Fibroblast of skin of right biceps (primary cell): ENCODE measurements around the gene EPHA2.

Experiments used
- DNase-seq: peaks from one replicate; pipeline ENCODE4 v3.0.0-alpha.2; 2013

EPHA2 gene

GRCh38 chr1:16133007-16133961 is 22.6 kb downstream of the EPHA2 start:
- no peak for DNase-seq

- no peak for DNase-seq
These were observed 23.5 kb downstream of the EPHA2 start for GRCh38 chr1:16132325-16132785.

- no peak for DNase-seq
These were observed 24.1 kb downstream of the EPHA2 start for GRCh38 chr1:16131636-16132324.

- no peak for DNase-seq
These were observed 25.0 kb downstream of the EPHA2 start for GRCh38 chr1:16130827-16131226.

GRCh38 chr1:16129921-16130543 is 25.8 kb downstream of the EPHA2 start:
- DNase-seq = no peak

GRCh38 chr1:16129316-16129715 is 26.6 kb downstream of the EPHA2 start:
- no peak for DNase-seq

GRCh38 chr1:16128338-16128741 is 27.5 kb downstream of the EPHA2 start:
- DNase-seq = no peak

GRCh38 chr1:16127676-16128337 is 28.1 kb downstream of the EPHA2 start:
- DNase-seq = no peak

GRCh38 chr1:16126743-16127515 is 28.9 kb downstream of the EPHA2 start:
- no peak for DNase-seq

- no peak for DNase-seq
These were observed 29.7 kb downstream of the EPHA2 start for GRCh38 chr1:16126160-16126559.

- DNase-seq = no peak
These were observed 30.4 kb downstream of the EPHA2 start for GRCh38 chr1:16125483-16125882.

GRCh38 chr1:16125088-16125470 is 30.8 kb downstream of the EPHA2 start:
- DNase-seq = no peak

- no peak for DNase-seq
These were observed 31.3 kb downstream of the EPHA2 start for GRCh38 chr1:16124377-16125087.

GRCh38 chr1:16122916-16123315 is 33.0 kb downstream of the EPHA2 start:
- peak; percentile 93 for DNase-seq

GRCh38 chr1:16122350-16122881 is 33.5 kb downstream of the EPHA2 start:
- DNase-seq = peak; percentile 70

GRCh38 chr1:16120940-16121410 is 34.9 kb downstream of the EPHA2 start:
- no peak for DNase-seq

GRCh38 chr1:16120407-16120806 is 35.5 kb downstream of the EPHA2 start:
- DNase-seq = no peak

GRCh38 chr1:16119926-16120325 is 35.9 kb downstream of the EPHA2 start:
- no peak for DNase-seq

GRCh38 chr1:16119504-16119903 is 36.4 kb downstream of the EPHA2 start:
- no peak for DNase-seq

- DNase-seq = no peak
These were observed 37.2 kb downstream of the EPHA2 start for GRCh38 chr1:16118706-16119105.

- DNase-seq = no peak
These were observed 37.9 kb downstream of the EPHA2 start for GRCh38 chr1:16117936-16118335.
